Renal pelvis (tissue), 4 donors: ENCODE data around the gene NUF2. TPM values are rescaled to one million over a fixed set of nuclear protein-coding genes. Genes with fewer than 3 reads are reported as not detected.

Source experiments
- DNase-seq: peaks from one replicate; pipeline ENCODE4 v3.0.0-alpha.2; 2013
- polyA plus RNA-seq, 3 donors: library from polyadenylated mRNA; unstranded; fragments of 120-200 nt; gene quantifications; one replicate each; pipeline ENCODE4 v1.2.1, GENCODE V29; 2013; ENCODE audit not compliant: insufficient read length in 3 of 3

NUF2 gene
- polyA plus RNA-seq, 3 donors = 24.0 to 29.9 (median 26.6) TPM

GRCh38 chr1:163397451-163398200 is 75.9 kb downstream of the NUF2 start:
- DNase-seq = no peak

- no peak for DNase-seq
These were observed 77.2 kb downstream of the NUF2 start for GRCh38 chr1:163399001-163399400.

- no peak for DNase-seq
These were observed 78.3 kb downstream of the NUF2 start for GRCh38 chr1:163399976-163400601.

GRCh38 chr1:163401211-163401610 is 79.5 kb downstream of the NUF2 start:
- DNase-seq = no peak

Other genes starting within 250 kb of the NUF2 start
- 10 to 100 TPM in 2 of 3 donors, 1 to 10 TPM in 1; 8.1 to 11.5 (median 10.8) TPM for gene RGS5, start 119.0 kb upstream of the NUF2 start, polyA plus RNA-seq